Measurements from ENCODE around the gene DENND5A.

DNA sequence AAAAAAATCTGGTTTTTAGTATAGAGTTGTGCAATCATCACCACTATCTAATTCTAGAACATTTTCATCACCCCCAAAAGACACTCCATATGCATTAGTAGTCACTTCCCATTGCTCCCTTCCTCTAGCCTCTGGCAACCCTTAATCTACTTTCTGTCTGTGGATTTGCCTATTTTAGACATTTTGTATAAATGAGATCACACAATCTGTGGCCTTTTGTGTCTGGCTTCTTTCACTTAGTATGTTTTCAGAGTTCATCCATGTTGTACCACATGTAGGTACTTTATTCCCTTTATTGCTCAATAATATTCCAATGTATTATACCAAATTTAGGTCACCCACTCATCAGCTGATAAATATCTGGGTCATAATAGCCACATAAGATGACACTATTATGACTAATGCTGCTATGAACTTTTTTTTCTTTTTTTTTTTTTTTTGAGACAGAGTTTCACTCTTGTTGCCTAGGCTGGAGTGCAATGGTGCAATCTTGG lies 106.2 kb downstream of the DENND5A start:
- TF ChIP-seq POLR2AphosphoS5 (IDR thresholded peaks at IDR 0.05; ENCODE audit: low read depth, low read length) (no peak), TAF1 (IDR thresholded peaks at IDR 0.05; ENCODE audit: borderline replicate concordance, insufficient read depth, low read length) (no peak), SIN3A (IDR thresholded peaks at IDR 0.05; ENCODE audit: borderline replicate concordance, insufficient read depth, low read length) (no peak)
- TF ChIP-seq, protein P1, sequence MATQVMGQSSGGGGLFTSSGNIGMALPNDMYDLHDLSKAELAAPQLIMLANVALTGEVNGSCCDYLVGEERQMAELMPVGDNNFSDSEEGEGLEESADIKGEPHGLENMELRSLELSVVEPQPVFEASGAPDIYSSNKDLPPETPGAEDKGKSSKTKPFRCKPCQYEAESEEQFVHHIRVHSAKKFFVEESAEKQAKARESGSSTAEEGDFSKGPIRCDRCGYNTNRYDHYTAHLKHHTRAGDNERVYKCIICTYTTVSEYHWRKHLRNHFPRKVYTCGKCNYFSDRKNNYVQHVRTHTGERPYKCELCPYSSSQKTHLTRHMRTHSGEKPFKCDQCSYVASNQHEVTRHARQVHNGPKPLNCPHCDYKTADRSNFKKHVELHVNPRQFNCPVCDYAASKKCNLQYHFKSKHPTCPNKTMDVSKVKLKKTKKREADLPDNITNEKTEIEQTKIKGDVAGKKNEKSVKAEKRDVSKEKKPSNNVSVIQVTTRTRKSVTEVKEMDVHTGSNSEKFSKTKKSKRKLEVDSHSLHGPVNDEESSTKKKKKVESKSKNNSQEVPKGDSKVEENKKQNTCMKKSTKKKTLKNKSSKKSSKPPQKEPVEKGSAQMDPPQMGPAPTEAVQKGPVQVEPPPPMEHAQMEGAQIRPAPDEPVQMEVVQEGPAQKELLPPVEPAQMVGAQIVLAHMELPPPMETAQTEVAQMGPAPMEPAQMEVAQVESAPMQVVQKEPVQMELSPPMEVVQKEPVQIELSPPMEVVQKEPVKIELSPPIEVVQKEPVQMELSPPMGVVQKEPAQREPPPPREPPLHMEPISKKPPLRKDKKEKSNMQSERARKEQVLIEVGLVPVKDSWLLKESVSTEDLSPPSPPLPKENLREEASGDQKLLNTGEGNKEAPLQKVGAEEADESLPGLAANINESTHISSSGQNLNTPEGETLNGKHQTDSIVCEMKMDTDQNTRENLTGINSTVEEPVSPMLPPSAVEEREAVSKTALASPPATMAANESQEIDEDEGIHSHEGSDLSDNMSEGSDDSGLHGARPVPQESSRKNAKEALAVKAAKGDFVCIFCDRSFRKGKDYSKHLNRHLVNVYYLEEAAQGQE (IDR thresholded peaks at IDR 0.05; ENCODE audit: insufficient read depth in 1 of 2, low read depth in 2 of 2, low read length in 2 of 2) = no peak

Measured in PFSK-1 (cell line).